Hepatocyte (in vitro differentiated cells): ENCODE data around the gene YES1. TPM values are rescaled to one million over a fixed set of nuclear protein-coding genes. Genes with fewer than 3 reads are reported as not detected.

Experiments used
- DNase-seq: peaks from one replicate; pipeline ENCODE4 v3.0.0-alpha.2; 2016; ENCODE audit warnings: low spot score
- H2AFZ ChIP-seq: fragments of 200-600 bp; sonication (generic); 2 replicates; pipeline ENCODE4 v1.6.0; 2016; ENCODE audit warnings: antibody characterized with exemption, mild to moderate bottlenecking
- H3K27ac ChIP-seq: fragments of 200-600 bp; sonication (generic); 2 replicates; pipeline ENCODE4 v1.5.1; 2016; ENCODE audit warnings: mild to moderate bottlenecking
- H3K27me3 ChIP-seq: fragments of 200-600 bp; sonication (generic); 2 replicates; pipeline ENCODE4 v1.6.1; 2016
- H3K36me3 ChIP-seq: fragments of 200-600 bp; sonication (generic); replicated peaks from 2 replicates; pipeline ENCODE4 v1.5.1; 2016; ENCODE audit warnings: low read depth; ENCODE audit not compliant: insufficient read depth
- H3K4me1 ChIP-seq: fragments of 200-600 bp; sonication (generic); 2 replicates; pipeline ENCODE4 v1.5.1; 2016; ENCODE audit warnings: mild to moderate bottlenecking, moderate library complexity; ENCODE audit not compliant: insufficient read depth
- H3K4me2 ChIP-seq: fragments of 200-600 bp; sonication (generic); 2 replicates; pipeline ENCODE4 v1.6.0; 2016
- H3K4me3 ChIP-seq: fragments of 200-600 bp; sonication (generic); 2 replicates; pipeline ENCODE4 v1.5.1; 2016; ENCODE audit warnings: mild to moderate bottlenecking
- H3K79me2 ChIP-seq: fragments of 200-600 bp; sonication (generic); 2 replicates; pipeline ENCODE4 v1.6.0; 2017; ENCODE audit warnings: mild to moderate bottlenecking
- H3K9me2 ChIP-seq: fragments of 200-600 bp; sonication (generic); replicated peaks from 2 replicates; pipeline ENCODE4 v1.6.0; 2017; ENCODE audit warnings: mild to moderate bottlenecking; ENCODE audit not compliant: insufficient read depth
- H3K9me3 ChIP-seq: fragments of 200-600 bp; sonication (generic); 2 replicates; pipeline ENCODE4 v1.5.1; 2016; ENCODE audit warnings: low read depth, mild to moderate bottlenecking
- H4K20me1 ChIP-seq: fragments of 200-600 bp; sonication (generic); 2 replicates; pipeline ENCODE4 v1.6.0; 2016; ENCODE audit warnings: mild to moderate bottlenecking; ENCODE audit not compliant: insufficient read depth, poor library complexity, severe bottlenecking
- EZH2 ChIP-seq: fragments of 200-600 bp; sonication (generic); IDR thresholded peaks from 2 replicates; pipeline ENCODE4 v1.6.1; 2016; ENCODE audit warnings: antibody characterized with exemption, mild to moderate bottlenecking, borderline replicate concordance
- EZH2phosphoT487 ChIP-seq: fragments of 200-600 bp; sonication (generic); IDR thresholded peaks from one replicate; pipeline ENCODE4 v1.6.1; 2018; ENCODE audit warnings: antibody characterized with exemption, mild to moderate bottlenecking, low read depth, moderate library complexity; ENCODE audit not compliant: unreplicated experiment, severe bottlenecking
- WGBS: methylation state at CpG from one replicate; pipeline ENCODE4 v1.1.6; 2016; ENCODE audit warnings: low lambda C conversion rate; ENCODE audit errors: missing lambda C conversion rate; 5-methylcytosine and 5-hydroxymethylcytosine counted together
- polyA plus RNA-seq: library from polyadenylated mRNA; unstranded; fragments of >200 nt; fragmentation: Nextera tagmentation; extraction: Ambion mirVana; gene quantifications from 2 replicates; pipeline ENCODE4 v1.2.1, GENCODE V29; 2016
- small RNA-seq: library from RNA; depleted of rRNA; stranded (forward); fragments of <200 nt; gene quantifications from one replicate; pipeline ENCODE3, GENCODE V24; 2014
- total RNA-seq: library from RNA; depleted of rRNA; stranded (reverse); fragments of >200 nt; gene quantifications from 2 replicates; pipeline ENCODE4 v1.2.3, GENCODE V29; 2014
- TF ChIP-seq, protein P1 (sequence below): fragments of 200-600 bp; sonication (generic); IDR thresholded peaks from 2 replicates; pipeline ENCODE4 v1.5.1; 2016; ENCODE audit warnings: antibody characterized with exemption, mild to moderate bottlenecking; ENCODE audit not compliant: poor library complexity

YES1 gene
- total and polyA plus RNA-seq, 2 experiments from 2014 or later = 25.2 to 108 TPM

GRCh38 chr18:675307-675706 is 136.7 kb downstream of the YES1 start:
- no peak overlapping the region for H3K4me2 ChIP-seq
- no peaks in the 10 kb centered on the region for H4K20me1 ChIP-seq
- WGBS = 95% methylated on average over 7 of the region's 7 CpGs
- no peaks in the 10 kb centered on the region for H3K9me2 ChIP-seq
- H3K4me3 ChIP-seq = no peak overlapping the region
- no peaks in the 10 kb centered on the region for H3K4me1 ChIP-seq
- no peaks in the 10 kb centered on the region for H3K27me3 ChIP-seq
- no peak overlapping the region for H2AFZ ChIP-seq
- H3K79me2 ChIP-seq = no peaks in the 10 kb centered on the region
- peaks cover 2% of the 10 kb centered on the region for H3K36me3 ChIP-seq
- DNase-seq = no peak
- no peak overlapping the region for H3K27ac ChIP-seq
- TF ChIP-seq, protein P1, sequence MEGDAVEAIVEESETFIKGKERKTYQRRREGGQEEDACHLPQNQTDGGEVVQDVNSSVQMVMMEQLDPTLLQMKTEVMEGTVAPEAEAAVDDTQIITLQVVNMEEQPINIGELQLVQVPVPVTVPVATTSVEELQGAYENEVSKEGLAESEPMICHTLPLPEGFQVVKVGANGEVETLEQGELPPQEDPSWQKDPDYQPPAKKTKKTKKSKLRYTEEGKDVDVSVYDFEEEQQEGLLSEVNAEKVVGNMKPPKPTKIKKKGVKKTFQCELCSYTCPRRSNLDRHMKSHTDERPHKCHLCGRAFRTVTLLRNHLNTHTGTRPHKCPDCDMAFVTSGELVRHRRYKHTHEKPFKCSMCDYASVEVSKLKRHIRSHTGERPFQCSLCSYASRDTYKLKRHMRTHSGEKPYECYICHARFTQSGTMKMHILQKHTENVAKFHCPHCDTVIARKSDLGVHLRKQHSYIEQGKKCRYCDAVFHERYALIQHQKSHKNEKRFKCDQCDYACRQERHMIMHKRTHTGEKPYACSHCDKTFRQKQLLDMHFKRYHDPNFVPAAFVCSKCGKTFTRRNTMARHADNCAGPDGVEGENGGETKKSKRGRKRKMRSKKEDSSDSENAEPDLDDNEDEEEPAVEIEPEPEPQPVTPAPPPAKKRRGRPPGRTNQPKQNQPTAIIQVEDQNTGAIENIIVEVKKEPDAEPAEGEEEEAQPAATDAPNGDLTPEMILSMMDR = no peak
- no peaks in the 10 kb centered on the region for H3K9me3 ChIP-seq

- no peak overlapping the region for H3K4me3 ChIP-seq
- H3K4me1 ChIP-seq = no peaks in the 10 kb centered on the region
- DNase-seq = no peak
- WGBS = 80% methylated on average over 5 of the region's 5 CpGs
- TF ChIP-seq EZH2 (no peak), EZH2phosphoT487 (no peak)
- TF ChIP-seq, protein P1 = no peak
- no peak overlapping the region for H3K4me2 ChIP-seq
- H4K20me1 ChIP-seq = no peaks in the 10 kb centered on the region
- no peaks in the 10 kb centered on the region for H3K27me3 ChIP-seq
- H3K9me3 ChIP-seq = no peaks in the 10 kb centered on the region
- H3K36me3 ChIP-seq = peaks cover 2% of the 10 kb centered on the region
- H3K27ac ChIP-seq = no peak overlapping the region
- H3K9me2 ChIP-seq = no peaks in the 10 kb centered on the region
- H3K79me2 ChIP-seq = no peaks in the 10 kb centered on the region
- no peak overlapping the region for H2AFZ ChIP-seq
Measured at GRCh38 chr18:673769-674168, 138.3 kb downstream of the YES1 start.

DNA sequence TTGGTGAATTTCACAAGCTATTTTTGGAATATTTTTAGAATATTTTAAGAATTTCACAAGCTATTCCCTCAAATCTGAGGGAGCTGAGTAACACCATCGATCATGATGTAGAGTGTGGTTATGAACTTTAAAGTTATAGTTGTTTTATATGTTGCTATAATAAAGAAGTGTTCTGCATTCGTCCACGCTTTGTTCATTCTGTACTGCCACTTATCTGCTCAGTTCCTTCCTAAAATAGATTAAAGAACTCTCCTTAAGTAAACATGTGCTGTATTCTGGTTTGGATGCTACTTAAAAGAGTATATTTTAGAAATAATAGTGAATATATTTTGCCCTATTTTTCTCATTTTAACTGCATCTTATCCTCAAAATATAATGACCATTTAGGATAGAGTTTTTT is 138.7 kb downstream of the YES1 start:
- TF ChIP-seq, protein P1 = no peak
- TF ChIP-seq EZH2phosphoT487 = no peak
- TF ChIP-seq EZH2 = no peak
- H3K9me2 ChIP-seq = no peaks in the 10 kb centered on the region
- H3K9me3 ChIP-seq = no peaks in the 10 kb centered on the region
- no peaks in the 10 kb centered on the region for H3K27me3 ChIP-seq
- no peak for DNase-seq
- no peak overlapping the region for H3K4me3 ChIP-seq
- H3K4me1 ChIP-seq = no peaks in the 10 kb centered on the region
- H3K27ac ChIP-seq = no peak overlapping the region
- H3K36me3 ChIP-seq = peaks cover 2% of the 10 kb centered on the region
- no peaks in the 10 kb centered on the region for H4K20me1 ChIP-seq
- no peaks in the 10 kb centered on the region for H3K79me2 ChIP-seq
- no peak overlapping the region for H3K4me2 ChIP-seq
- no peak overlapping the region for H2AFZ ChIP-seq
- 95% methylated on average over 3 of the region's 3 CpGs for WGBS

Small RNA genes within 50 kb of the gene (small RNA-seq; reads per million reads assigned to genes)
- gene BOLA2P1 (not detected), gene RNU1-109P (not detected)

Other genes with a start within 250 kb of the YES1 start
- not detected in 2 replicates for gene CETN1, start 231.9 kb downstream of the YES1 start, total RNA-seq
- gene CETN1, start 231.9 kb downstream of the YES1 start, polyA plus RNA-seq = not detected in 2 replicates
- gene CLUL1, start 215.3 kb downstream of the YES1 start, total RNA-seq = 5.3 and 11.2 TPM in 2 replicates
- 1.3 and 3.1 TPM in 2 replicates for gene CLUL1, start 215.3 kb downstream of the YES1 start, polyA plus RNA-seq
- 15.1 and 16.9 TPM in 2 replicates for gene TYMS, start 154.6 kb downstream of the YES1 start, total RNA-seq
- 39.8 and 49.1 TPM in 2 replicates for gene TYMS, start 154.6 kb downstream of the YES1 start, polyA plus RNA-seq
- 42.5 and 44.5 TPM in 2 replicates for gene ENOSF1, start 99.6 kb downstream of the YES1 start, total RNA-seq
- gene ENOSF1, start 99.6 kb downstream of the YES1 start, polyA plus RNA-seq = 41.0 and 41.6 TPM in 2 replicates
- 0.40 and 1.7 TPM in 2 replicates for gene ADCYAP1, start 92.6 kb upstream of the YES1 start, total RNA-seq
- 0.31 and 0.40 TPM in 2 replicates for gene ADCYAP1, start 92.6 kb upstream of the YES1 start, polyA plus RNA-seq